Transverse colon (tissue), 3 donors: ENCODE results near the gene ENGASE.

Experiments
- EP300 ChIP-seq: sonication (generic); formaldehyde crosslinking; IDR thresholded peaks from one replicate; pipeline ENCODE4 v1.6.1; 2017; ENCODE audit warnings: antibody characterized with exemption, low read depth
- POLR2A ChIP-seq: fragments of 450-650 bp; IDR thresholded peaks from one replicate; pipeline ENCODE4 v1.6.1; 2016; ENCODE audit warnings: antibody characterized with exemption, mild to moderate bottlenecking, moderate library complexity
- TF ChIP-seq, protein P1 (sequence below), 5 experiments: fragments of 200-600 bp in 3 of 5; fragments of 450-650 bp in 2 of 5; sonication (generic) in 3 of 5; IDR thresholded peaks; 1 replicate in 2 of 5; 2 replicates in 3 of 5; pipeline ENCODE4 v1.5.1; 2016 to 2017; ENCODE audit warnings: antibody characterized with exemption in 5 of 5, inconsistent platforms in 3 of 5, mild to moderate bottlenecking in 2 of 5, moderate library complexity in 1 of 5

DNA sequence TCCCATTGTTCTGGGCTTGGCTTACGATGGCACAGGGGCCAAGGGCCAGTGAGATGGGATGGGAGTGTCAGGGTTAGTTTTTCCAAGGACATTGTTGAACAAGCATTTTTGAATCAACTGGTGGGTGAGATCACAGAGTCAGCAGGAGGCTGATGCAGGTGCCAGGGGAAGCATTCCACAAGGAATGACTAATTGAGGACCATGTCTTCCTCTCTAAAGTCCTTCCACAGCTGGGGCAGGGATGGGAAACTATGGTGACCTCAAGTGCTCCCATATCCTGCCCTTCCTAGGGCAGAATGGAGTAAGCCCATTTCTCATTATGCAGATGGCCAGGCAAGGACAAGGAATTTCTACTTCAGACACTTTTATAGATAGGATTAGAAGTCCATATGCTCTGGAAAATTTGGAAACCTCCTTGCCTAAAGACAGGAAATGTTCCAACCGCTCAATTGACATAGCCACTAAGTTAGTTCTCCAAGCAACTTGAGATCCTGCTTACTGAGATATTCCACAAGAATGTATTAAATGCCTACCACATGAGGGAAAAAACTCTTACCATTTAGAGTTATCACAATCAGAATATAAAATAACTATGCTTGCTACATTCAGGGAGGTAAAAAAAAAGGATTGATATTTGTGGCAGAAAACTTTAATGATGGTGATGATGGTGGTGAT is 21.2 kb upstream of the ENGASE start:
- no peak for TF ChIP-seq POLR2A
- no peak for TF ChIP-seq EP300
- TF ChIP-seq, protein P1, sequence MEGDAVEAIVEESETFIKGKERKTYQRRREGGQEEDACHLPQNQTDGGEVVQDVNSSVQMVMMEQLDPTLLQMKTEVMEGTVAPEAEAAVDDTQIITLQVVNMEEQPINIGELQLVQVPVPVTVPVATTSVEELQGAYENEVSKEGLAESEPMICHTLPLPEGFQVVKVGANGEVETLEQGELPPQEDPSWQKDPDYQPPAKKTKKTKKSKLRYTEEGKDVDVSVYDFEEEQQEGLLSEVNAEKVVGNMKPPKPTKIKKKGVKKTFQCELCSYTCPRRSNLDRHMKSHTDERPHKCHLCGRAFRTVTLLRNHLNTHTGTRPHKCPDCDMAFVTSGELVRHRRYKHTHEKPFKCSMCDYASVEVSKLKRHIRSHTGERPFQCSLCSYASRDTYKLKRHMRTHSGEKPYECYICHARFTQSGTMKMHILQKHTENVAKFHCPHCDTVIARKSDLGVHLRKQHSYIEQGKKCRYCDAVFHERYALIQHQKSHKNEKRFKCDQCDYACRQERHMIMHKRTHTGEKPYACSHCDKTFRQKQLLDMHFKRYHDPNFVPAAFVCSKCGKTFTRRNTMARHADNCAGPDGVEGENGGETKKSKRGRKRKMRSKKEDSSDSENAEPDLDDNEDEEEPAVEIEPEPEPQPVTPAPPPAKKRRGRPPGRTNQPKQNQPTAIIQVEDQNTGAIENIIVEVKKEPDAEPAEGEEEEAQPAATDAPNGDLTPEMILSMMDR (IDR thresholded peaks at IDR 0.05) = no peak
